HEK293T (cell line): ENCODE measurements around the gene DKC1.

Source experiments
- BHLHE40 ChIP-seq: fragments of 450-650 bp; IDR thresholded peaks from 2 replicates; pipeline ENCODE4 v1.6.1; 2016; ENCODE audit warnings: mild to moderate bottlenecking, moderate library complexity, borderline replicate concordance
- CTBP1 ChIP-seq: fragments of 450-650 bp; IDR thresholded peaks from 2 replicates; pipeline ENCODE4 v1.6.1; 2016; ENCODE audit warnings: borderline replicate concordance
- ELF4 ChIP-seq: fragments of 450-650 bp; IDR thresholded peaks from 2 replicates; pipeline ENCODE4 v1.6.1; 2017; ENCODE audit warnings: antibody characterized with exemption
- FOXA1 ChIP-seq: fragments of 450-650 bp; IDR thresholded peaks from 2 replicates; pipeline ENCODE4 v1.6.1; 2016; ENCODE audit warnings: mild to moderate bottlenecking
- FOXK2 ChIP-seq: fragments of 450-650 bp; IDR thresholded peaks from 2 replicates; pipeline ENCODE4 v1.6.1; 2016; ENCODE audit warnings: mild to moderate bottlenecking
- FOXM1 ChIP-seq: fragments of 450-650 bp; IDR thresholded peaks from 2 replicates; pipeline ENCODE4 v1.6.1; 2017; ENCODE audit warnings: mild to moderate bottlenecking, borderline replicate concordance
- HDGF ChIP-seq: fragments of 450-650 bp; IDR thresholded peaks from 2 replicates; pipeline ENCODE4 v1.6.1; 2017; ENCODE audit warnings: antibody characterized with exemption, borderline replicate concordance
- LEF1 ChIP-seq: fragments of 450-650 bp; IDR thresholded peaks from 2 replicates; pipeline ENCODE4 v1.6.1; 2017; ENCODE audit warnings: mild to moderate bottlenecking, borderline replicate concordance
- NFRKB ChIP-seq: fragments of 450-650 bp; IDR thresholded peaks from 2 replicates; pipeline ENCODE4 v1.6.1; 2016; ENCODE audit warnings: mild to moderate bottlenecking, moderate library complexity
- SP1 ChIP-seq: fragments of 450-650 bp; IDR thresholded peaks from 2 replicates; pipeline ENCODE4 v1.6.1; 2017
- SUZ12 ChIP-seq: fragments of 450-650 bp; IDR thresholded peaks from 2 replicates; pipeline ENCODE4 v1.6.1; 2016; ENCODE audit warnings: mild to moderate bottlenecking
- ZNF384 ChIP-seq: fragments of 450-650 bp; IDR thresholded peaks from 2 replicates; pipeline ENCODE4 v1.6.1; 2016

DNA sequence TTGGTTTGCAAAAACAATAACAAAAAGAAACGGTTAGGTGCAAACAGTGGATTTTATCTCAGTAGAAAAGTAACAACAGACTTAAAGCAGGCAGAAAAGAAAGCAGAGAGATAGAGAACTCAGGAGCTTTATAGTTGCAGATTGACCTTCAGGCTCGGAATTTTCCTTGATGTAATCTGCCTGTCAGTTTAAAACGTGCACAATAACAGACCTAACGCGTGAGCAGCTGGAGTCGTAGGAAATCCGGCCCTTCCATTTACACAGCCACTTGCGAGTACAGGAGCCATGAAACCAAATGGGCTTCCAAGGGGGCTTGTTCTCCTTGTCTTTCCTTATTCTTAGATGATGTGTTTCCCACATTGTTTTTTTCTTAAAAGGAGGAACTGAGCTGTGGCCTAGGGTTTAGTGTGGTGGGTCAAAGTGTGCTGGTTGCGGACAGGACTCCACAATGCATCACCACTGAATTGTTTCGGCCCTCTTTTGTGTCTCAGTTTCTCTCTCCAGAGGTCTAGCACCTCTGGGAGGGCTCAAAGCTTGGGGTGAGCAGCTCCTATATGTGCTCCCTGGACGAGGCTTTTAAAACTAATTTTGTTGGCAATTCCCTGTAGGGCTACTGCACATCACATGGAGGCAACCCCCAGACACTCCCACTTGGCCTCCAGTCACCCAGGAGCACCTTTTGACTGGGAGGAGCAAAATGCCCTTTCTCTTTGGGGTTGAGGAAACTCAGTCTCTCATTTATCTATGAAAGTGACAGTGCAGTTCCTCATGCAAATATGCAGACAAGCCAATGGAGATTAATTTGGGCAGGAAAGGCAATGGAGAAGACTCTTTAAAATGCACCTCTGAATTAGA is 56.5 kb downstream of the DKC1 start:
- TF ChIP-seq LEF1 (no peak), FOXK2 (no peak), ELF4 (no peak), HDGF (no peak), NFRKB (no peak), ZNF384 (no peak), SP1 (no peak), FOXA1 (no peak), FOXM1 (no peak), SUZ12 (no peak), CTBP1 (no peak), BHLHE40 (no peak)
